GM12864 (cell line): Measurements from ENCODE around the gene SSTR5.

Experiments
- DNase-seq: peaks from one replicate; pipeline ENCODE4 v3.0.0-alpha.2; 2011; ENCODE audit warnings: low read depth
- H3K4me3 ChIP-seq: 2 replicates; pipeline ENCODE4 v1.5.1; 2011; ENCODE audit warnings: mild to moderate bottlenecking, low read depth, low read length, control low read depth
- TF ChIP-seq, protein P1 (sequence below): IDR thresholded peaks from 2 replicates; pipeline ENCODE4 v1.5.1; 2011; ENCODE audit warnings: low read depth, mild to moderate bottlenecking, moderate library complexity, low read length, control low read depth, inconsistent platforms; ENCODE audit errors: missing control alignments

SSTR5 gene

DNA sequence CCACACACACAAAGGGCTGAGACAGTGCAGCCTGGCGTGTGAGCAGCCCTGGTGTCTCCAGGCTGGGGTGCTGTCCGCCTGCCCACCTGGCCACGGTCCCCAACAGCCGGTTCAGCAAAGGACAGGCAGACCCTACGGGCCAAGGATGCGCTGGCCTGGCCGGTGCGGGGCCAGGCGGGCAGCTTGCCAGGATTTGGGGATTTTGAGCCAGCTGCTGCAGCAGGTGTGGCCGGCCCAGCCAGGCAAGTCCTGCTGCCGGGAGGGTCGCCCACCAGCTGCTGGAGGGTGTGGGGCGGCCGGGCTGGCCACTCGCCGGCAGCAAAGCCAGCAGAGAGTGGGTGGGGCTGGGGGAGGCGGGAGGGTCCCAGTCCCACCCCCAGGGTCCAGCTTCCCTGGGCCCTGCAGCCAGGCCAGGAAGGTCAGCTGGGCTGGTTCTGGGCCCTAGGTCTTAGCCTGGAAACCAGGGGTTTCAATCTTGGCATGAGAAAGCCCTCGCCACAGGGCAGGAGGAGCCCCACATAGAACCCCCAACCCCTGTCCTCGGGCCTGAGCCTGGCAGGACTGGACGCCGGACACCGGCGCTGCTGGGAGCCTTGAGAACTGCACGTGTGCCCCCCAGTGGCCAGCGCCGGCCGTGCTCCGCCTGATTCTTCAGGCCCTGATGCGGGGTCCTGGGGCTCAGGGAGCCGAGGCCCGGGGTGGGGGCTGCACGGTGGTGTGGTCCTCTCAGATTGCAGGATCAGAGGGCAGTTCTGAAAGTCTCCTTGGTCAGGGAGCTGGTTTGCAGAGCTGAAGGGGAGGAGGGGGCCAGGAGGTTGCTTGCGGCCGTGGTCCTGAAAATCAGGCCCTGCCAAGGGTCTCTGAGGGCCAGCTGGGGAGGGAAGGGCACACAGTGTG, 17.6 kb upstream of the SSTR5 start:
- DNase-seq, result no peak
- H3K4me3 ChIP-seq, result no peak overlapping the region
- TF ChIP-seq, protein P1, sequence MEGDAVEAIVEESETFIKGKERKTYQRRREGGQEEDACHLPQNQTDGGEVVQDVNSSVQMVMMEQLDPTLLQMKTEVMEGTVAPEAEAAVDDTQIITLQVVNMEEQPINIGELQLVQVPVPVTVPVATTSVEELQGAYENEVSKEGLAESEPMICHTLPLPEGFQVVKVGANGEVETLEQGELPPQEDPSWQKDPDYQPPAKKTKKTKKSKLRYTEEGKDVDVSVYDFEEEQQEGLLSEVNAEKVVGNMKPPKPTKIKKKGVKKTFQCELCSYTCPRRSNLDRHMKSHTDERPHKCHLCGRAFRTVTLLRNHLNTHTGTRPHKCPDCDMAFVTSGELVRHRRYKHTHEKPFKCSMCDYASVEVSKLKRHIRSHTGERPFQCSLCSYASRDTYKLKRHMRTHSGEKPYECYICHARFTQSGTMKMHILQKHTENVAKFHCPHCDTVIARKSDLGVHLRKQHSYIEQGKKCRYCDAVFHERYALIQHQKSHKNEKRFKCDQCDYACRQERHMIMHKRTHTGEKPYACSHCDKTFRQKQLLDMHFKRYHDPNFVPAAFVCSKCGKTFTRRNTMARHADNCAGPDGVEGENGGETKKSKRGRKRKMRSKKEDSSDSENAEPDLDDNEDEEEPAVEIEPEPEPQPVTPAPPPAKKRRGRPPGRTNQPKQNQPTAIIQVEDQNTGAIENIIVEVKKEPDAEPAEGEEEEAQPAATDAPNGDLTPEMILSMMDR, result peak; percentile 57

DNA sequence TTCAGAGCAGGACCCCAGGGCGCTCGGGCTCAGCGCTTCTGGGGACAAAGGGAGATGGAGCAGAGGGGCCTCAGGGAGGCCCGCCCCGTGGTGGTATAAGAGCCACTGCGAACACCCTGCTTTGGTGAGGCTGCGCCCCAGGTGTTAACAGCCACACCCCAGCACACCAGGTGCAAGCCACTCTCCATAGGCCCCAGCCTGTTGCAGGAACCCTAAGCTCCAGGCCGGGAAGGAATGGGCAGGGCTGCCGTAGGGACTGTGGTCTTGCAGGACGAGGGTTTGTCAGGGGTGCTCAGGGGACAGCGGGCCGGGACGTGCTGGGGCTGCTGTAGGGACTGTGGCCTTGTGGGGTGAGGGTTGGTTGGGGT, 17.0 kb upstream of the SSTR5 start:
- TF ChIP-seq, protein P1, result no peak
- no peak for DNase-seq
- no peak overlapping the region for H3K4me3 ChIP-seq

DNA sequence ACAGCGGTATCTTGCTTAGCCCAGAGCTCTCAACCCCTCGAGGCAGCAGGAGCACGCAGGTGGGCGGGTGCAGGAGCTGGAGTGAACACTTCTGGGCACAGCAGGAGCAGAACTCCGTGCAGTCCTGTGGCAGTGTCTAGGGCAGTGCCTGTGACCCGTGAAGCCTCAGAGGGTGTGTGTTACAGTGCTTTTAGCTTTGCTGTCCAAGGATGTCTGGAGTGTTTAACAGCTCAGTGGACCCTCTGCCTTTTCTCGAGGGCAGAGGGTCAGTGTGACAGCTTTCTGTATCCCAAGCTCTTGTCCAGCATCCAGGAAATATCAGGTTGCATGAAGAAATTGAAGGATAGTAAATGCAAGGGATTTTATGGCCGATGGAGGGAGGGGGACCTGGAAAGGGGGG, 16.4 kb upstream of the SSTR5 start:
- TF ChIP-seq, protein P1, result no peak
- no peak for DNase-seq
- H3K4me3 ChIP-seq, result no peak overlapping the region

DNA sequence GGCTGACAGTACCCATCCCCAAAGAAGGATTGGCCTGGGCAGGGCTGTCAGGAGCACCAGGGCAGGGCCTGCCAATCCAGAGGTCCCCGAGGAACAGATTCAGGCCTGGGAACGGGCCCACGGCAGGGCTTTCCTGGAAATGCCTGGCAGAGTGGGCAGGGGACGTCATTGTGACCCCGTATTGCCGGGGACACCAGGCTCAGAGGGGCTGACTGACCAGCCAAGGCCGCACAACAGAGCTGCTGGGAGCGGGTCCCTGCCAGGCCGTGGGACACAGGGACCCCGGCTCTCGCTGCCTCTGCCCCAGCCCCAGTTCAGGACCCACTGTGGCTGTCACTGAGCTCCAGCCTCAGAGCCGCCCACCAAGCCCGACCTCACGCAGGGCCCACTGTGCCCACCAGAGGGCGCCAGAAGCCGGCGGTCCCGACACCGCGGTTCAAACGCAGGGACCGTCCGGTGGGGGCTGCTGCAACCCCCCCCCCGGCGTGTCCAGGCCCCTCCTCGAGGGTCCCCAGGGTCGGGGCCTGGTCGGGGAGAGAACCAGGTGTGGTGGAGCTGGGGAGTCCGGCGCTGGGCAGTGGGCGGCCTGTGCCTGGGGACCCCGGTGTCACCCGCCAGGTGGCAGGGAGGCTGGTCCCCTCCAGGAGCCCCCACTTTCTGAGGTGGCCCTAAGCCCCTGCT, 15.2 kb upstream of the SSTR5 start:
- TF ChIP-seq, protein P1, result peak; percentile 75
- H3K4me3 ChIP-seq, result no peak overlapping the region
- no peak for DNase-seq

DNA sequence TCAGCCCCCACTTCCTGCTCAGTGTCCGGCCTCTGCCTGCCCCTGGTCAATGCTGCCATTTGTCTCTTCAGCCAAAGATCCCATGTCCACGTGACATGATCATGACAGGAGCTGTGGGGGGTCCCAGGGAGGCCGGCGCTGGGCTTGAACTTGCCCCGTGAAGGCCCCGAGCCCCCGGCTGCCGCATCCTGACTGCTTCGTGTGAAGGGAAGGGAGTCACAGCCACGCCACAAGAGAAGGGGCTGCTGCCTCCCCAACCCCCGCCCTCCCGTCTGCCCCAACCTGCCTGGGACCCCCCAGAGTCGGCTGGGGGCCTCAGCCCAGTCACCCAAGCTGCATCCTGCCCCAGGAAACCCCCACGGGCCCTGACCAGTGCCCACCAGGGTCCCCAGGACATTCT, 14.3 kb upstream of the SSTR5 start:
- no peak for DNase-seq
- TF ChIP-seq, protein P1, result no peak
- no peak overlapping the region for H3K4me3 ChIP-seq

DNA sequence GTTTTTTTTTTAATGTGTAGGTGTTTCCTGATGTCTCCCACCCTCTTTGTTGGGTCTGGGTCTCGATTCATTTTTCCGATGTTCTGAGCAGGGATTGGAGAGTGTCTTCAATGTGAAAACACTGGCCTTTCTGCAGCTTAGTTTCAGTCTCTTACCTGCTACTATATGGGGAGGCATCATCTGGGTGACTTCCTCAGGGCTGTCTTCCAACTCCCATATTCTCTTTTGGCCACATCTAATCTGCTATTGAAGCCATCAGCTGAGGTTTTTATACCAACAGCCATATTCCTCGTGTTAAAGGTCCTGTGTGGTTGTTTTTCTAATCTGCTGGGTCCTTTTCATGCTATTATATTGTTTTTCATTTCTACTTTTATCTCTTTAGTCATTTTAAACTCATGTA, 13.2 kb upstream of the SSTR5 start:
- TF ChIP-seq, protein P1, result no peak
- DNase-seq, result no peak
- H3K4me3 ChIP-seq, result no peak overlapping the region
